Esophagus squamous epithelium (tissue), 5 donors: ENCODE measurements around the gene HOXB8. TPM values are rescaled to one million over a fixed set of nuclear protein-coding genes. Genes with fewer than 3 reads are reported as not detected.
A peak's percentile ranks its signal among the peaks of the same experiment; 100 is the strongest.

Source experiments
- DNase-seq: peaks from one replicate; lab custom pipeline; 2025; lab: John Stamatoyannopoulos, UW
- H3K27ac ChIP-seq, 4 donors: fragments of 200-600 bp; sonication (generic); one replicate each; pipeline ENCODE4 v1.5.1; 2016 to 2019; ENCODE audit warnings: mild to moderate bottlenecking in 1 of 4
- H3K27me3 ChIP-seq, 4 donors: fragments of 200-600 bp; sonication (generic); 1 replicate in 3 of 4; 2 replicates in 1 of 4; pipeline versions ENCODE4 v1.5.1 to v1.6.0; 2017 to 2021; ENCODE audit warnings: antibody characterized with exemption in 1 of 4
- H3K36me3 ChIP-seq, 3 donors: fragments of 200-600 bp; sonication (generic); one replicate each; pipeline ENCODE4 v1.5.1; 2016 to 2019
- H3K4me1 ChIP-seq, 3 donors: fragments of 200-600 bp; sonication (generic); one replicate each; pipeline ENCODE4 v1.5.1; 2017 to 2019
- H3K4me3 ChIP-seq, 4 donors: fragments of 200-600 bp; sonication (generic); 1 replicate in 3 of 4; 2 replicates in 1 of 4; pipeline ENCODE4 v1.5.1; 2016 to 2019; ENCODE audit warnings: mild to moderate bottlenecking in 2 of 4, moderate library complexity in 1 of 4
- H3K9me3 ChIP-seq, 3 donors: fragments of 200-600 bp; sonication (generic); one replicate each; pipeline ENCODE4 v1.5.1; 2016 to 2019
- CTCF ChIP-seq, 6 experiments: fragments of 450-650 bp in 4 of 6; fragments of 200-600 bp in 2 of 6; sonication (generic) in 2 of 6; IDR thresholded peaks; one replicate each; pipeline ENCODE4 v1.5.1; 2016 to 2019; ENCODE audit warnings: antibody characterized with exemption in 6 of 6, mild to moderate bottlenecking in 4 of 6, moderate library complexity in 4 of 6
- POLR2A ChIP-seq, 4 donors: fragments of 450-650 bp; IDR thresholded peaks; one replicate each; pipeline ENCODE4 v1.6.1; 2017; ENCODE audit warnings: antibody characterized with exemption in 4 of 4, mild to moderate bottlenecking in 4 of 4, moderate library complexity in 3 of 4
- WGBS, 2 donors: methylation state at CpG; one replicate each; pipeline ENCODE4 v1.1.5; 2018; 5-methylcytosine and 5-hydroxymethylcytosine counted together
- intact Hi-C: fragments of 100-400 bp; cut with DNase I; formaldehyde crosslinking; loops from one replicate; pipeline ENCODE4 v1.15.0; 2022
- total RNA-seq, 4 donors: library from RNA; depleted of rRNA; stranded (reverse); fragments of >200 nt; gene quantifications; one replicate each; pipeline ENCODE4 v1.1.0, GENCODE V29; 2016
- donor health status: DM: yes; HTN: yes; CAD: no.

Gene HOXB8
- total RNA-seq, 4 donors from 2014 or later: not detected

GRCh38 chr17:48596735-48597527, 18.2 kb downstream of the HOXB8 start:
- intact Hi-C loops: loop anchor here (5.0 kb wide), 1 partner anchor 250 kb away; no protein-coding TSS in a partner anchor
- no peak for DNase-seq
- Histone ChIP-seq H3K27ac (peak overlapping the region in 1 of 4 donors; percentile 18), H3K9me3 (no peaks in the 10 kb centered on the region), H3K27me3 (peaks cover 4 to 100% (median 64%) of the 10 kb centered on the region in 4 donors), H3K36me3 (no peaks in the 10 kb centered on the region), H3K4me3 (peak overlapping the region; percentile 28 to 72 (median 42)), H3K4me1 (peaks cover 19 to 60% (median 43%) of the 10 kb centered on the region in 3 donors)
- TF ChIP-seq CTCF (IDR thresholded peaks at IDR 0.05) (no peak), POLR2A (IDR thresholded peaks at IDR 0.05) (no peak)
- WGBS, 2 donors: 9 to 16% methylated on average over 19 to 21 of the region's 26 CpGs

DNA sequence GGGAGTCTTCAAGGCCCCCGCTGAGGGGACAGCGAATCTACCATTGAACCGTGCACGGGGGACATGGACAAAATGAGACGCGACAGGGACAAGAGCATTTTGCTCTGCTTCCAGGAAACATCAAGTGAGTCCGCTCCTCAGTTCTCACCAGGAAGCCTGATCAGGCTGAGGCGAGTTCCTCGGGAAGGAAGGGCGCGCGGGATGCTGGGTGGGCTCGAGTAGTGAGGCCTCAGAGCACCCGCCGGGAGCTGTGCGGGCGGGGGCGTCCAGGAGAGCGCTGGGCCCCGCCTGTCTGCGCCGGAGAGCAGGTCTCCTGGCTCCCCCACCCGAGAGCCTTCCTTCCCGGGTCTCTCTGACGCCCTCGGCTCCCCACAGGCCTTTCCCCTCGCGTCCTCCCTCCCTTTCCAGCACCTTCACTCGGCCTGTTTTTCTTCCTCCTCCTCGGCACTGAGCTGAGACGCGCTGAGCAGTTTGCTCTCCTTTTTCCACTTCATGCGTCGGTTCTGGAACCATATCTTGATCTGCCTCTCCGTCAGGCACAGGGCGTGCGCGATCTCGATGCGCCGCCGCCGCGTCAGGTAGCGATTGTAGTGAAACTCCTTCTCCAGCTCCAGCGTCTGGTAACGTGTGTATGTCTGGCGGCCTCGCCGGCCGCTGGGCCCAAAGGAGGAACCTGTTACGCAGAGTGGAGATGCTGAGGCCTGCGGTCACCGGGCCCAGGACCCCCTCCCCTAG, 18.9 kb downstream of the HOXB8 start:
- peaks cover 0 to 100% (median 60%) of the 10 kb centered on the region in 4 donors for H3K27me3 ChIP-seq
- H3K4me3 ChIP-seq: peak overlapping the region in 2 of 4 donors; percentile 8 to 72

DNA sequence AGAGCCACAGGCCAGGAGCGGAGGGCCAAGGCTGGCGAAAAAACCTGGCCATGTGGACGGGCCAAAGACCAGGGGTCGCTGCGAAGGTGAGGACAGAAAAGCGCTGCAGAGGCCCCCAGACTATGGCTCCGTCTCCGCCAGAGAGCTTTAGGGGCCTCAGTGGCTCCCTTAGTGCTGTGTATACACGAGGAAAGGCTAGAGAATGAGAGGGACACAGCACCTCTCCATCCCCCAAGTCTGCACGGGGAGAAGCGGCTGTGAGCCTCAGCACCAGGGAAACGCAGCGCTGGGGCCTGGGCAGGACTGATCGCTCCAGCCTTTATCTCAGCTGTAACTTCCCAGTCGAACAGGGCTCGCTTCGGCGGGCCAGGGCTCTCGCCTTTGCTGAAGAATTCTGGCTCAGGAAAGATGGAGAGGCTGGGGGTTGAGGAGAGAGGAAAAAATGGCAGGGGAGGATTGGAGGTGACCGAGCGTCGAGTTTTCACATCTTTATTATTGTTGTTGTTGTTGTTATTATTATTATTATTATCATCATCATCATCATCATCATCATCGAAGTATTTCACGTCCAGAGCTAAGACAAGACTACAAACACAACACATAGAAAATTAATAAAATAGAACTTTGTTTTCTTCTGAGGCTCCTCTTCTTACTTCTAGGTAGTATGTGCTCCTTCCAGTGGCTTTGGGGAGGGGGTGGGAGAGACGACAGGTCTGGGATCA, 19.7 kb downstream of the HOXB8 start:
- no peaks in the 10 kb centered on the region for H3K36me3 ChIP-seq
- no peaks in the 10 kb centered on the region for H3K9me3 ChIP-seq
- DNase-seq: no peak
- 62 to 81% methylated on average over 12 to 23 of the region's 25 CpGs for WGBS, 2 donors
- H3K4me3 ChIP-seq: no peak overlapping the region
- intact Hi-C loops: loop anchor here (5.0 kb wide), 1 partner anchor 248 kb away; no protein-coding TSS in a partner anchor
- peaks cover 19 to 57% (median 45%) of the 10 kb centered on the region in 3 donors for H3K4me1 ChIP-seq
- H3K27ac ChIP-seq: no peak overlapping the region
- H3K27me3 ChIP-seq: peaks cover 0 to 100% (median 58%) of the 10 kb centered on the region in 4 donors
- TF ChIP-seq POLR2A (IDR thresholded peaks at IDR 0.05): no peak
- no peak for TF ChIP-seq CTCF (IDR thresholded peaks at IDR 0.05)

More for the DNA sequence above, 18.9 kb downstream of the HOXB8 start:
- intact Hi-C loops: loop anchor here (5.0 kb wide), 1 partner anchor 249 kb away; no protein-coding TSS in a partner anchor
- H3K36me3 ChIP-seq: no peaks in the 10 kb centered on the region
- no peaks in the 10 kb centered on the region for H3K9me3 ChIP-seq
- no peak overlapping the region for H3K27ac ChIP-seq
- H3K4me1 ChIP-seq: peaks cover 19 to 57% (median 45%) of the 10 kb centered on the region in 3 donors
- TF ChIP-seq POLR2A (IDR thresholded peaks at IDR 0.05) (no peak), CTCF (IDR thresholded peaks at IDR 0.05) (no peak)
- DNase-seq: no peak
- 25 to 39% methylated on average over 25 to 39 of the region's 54 CpGs for WGBS, 2 donors

DNA sequence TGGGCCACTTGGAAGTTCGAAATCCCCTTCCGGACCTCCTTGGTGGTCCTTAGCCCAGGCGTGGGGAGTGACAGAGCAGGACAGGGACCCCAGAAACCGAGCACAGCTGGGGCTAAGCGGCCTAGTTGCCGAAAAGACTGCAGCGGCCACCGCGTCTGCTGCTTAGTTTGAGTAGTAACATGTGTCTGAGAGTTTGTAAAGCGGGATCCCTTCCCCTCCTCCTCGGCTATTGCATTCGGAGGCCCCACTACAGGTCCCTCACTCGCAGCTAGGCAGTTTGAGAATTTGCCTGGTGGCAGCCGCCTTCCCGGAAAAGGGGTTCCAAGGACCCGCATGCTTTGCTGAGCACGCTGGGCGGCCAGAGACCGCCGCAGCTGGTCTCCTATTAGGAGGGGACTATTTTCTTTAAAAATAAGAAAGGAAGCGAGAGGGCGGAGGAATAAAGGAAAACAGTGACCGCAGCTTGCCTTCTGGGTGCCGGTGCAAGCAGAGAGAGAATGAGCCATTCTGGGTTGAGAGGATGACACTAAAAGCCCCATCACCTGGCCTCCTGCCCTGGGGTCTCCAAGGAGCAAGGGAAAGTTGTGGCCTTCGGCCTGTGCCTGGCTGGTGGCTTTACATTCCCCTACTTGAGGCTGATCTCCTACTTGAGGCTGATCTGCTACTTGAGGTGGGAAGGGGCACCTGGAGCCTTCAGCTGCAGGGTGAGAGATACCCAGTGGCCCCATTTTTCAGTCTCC, 20.4 kb downstream of the HOXB8 start:
- intact Hi-C loops: loop anchor here (5.0 kb wide), 2 partner anchors 247 to 257 kb away; no protein-coding TSS in a partner anchor

More for the DNA sequence above, 20.4 kb downstream of the HOXB8 start:
- Histone ChIP-seq H3K36me3 (no peaks in the 10 kb centered on the region), H3K27ac (no peak overlapping the region), H3K27me3 (peaks cover 0 to 100% (median 52%) of the 10 kb centered on the region in 4 donors), H3K4me1 (peaks cover 19 to 57% (median 45%) of the 10 kb centered on the region in 3 donors), H3K9me3 (no peaks in the 10 kb centered on the region), H3K4me3 (no peak overlapping the region)
- TF ChIP-seq POLR2A (IDR thresholded peaks at IDR 0.05): no peak
- 59 to 90% methylated on average over 10 to 12 of the region's 25 CpGs for WGBS, 2 donors
- no peak for DNase-seq
